ENCODE data around the gene RBKS. TPM values are rescaled to one million over a fixed set of nuclear protein-coding genes. Genes with fewer than 3 reads are reported as not detected.
A peak's percentile ranks its signal among the peaks of the same experiment; 100 is the strongest.

The RBKS gene
- total and polyA plus RNA-seq, 2 of the 13 experiments (the other 11 are each of a cell fraction or from before 2014, with no cell fraction given) = 7.7 to 8.3 TPM

DNA sequence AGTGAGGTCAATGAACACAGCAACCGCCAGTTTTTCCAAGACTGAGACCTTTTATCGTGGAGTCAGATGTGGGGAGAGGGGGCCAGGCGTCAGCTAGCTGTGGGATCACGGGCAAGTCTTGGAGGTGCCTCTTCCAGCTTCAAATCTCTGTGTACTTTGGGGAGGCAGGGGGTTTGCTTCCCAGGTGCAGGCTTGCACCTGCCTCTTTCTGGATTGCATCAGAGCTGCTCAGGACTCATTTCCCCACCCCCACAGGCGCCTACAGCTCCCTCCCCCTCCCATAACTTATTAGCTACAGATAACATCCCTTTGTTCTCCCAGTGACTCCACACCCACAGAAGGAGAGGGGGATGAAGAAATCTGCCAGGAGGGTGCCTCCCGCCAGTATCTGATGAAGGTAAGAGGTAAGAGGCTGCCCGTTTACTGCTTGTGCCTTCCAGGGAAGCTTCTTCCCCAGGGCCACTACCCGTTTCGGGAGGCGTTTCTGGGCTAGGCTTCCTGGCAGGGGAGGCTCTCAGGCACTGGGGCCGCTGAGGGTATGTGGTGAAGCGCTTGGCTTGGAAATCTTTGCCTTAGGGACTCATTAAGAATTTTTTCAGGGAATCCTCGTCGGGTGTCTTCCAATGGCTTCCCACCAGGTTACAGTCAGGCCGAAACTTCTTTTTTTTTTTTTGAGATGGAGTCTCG lies 137.5 kb downstream of the RBKS start (continued):
- TF ChIP-seq ETS1 (CRISPR knock-in tag; IDR thresholded peaks at IDR 0.05) (no peak), PCBP1 (IDR thresholded peaks at IDR 0.05; ENCODE audit: borderline replicate concordance, low read depth, low read length) (no peak), ZNF230 (CRISPR knock-in tag; IDR thresholded peaks at IDR 0.05) (no peak; the same call in 1 of the 2 replicates), ZMYM4 (CRISPR knock-in tag; IDR thresholded peaks at IDR 0.05) (no peak), ZNF205 (CRISPR knock-in tag; IDR thresholded peaks at IDR 0.05) (no peak), ZFY (CRISPR knock-in tag; IDR thresholded peaks at IDR 0.05) (peak; percentile 65), GATAD2A (CRISPR knock-in tag; IDR thresholded peaks at IDR 0.05) (peak; percentile 70), LCORL (IDR thresholded peaks at IDR 0.05) (no peak), LCORL (CRISPR knock-in tag; IDR thresholded peaks at IDR 0.05) (peak; percentile 53; the same call in 1 of the 2 replicates), ZNF350 (CRISPR knock-in tag; IDR thresholded peaks at IDR 0.05; ENCODE audit: borderline replicate concordance, low read depth) (peak; percentile 88), SMARCC2 (IDR thresholded peaks at IDR 0.05) (no peak), FOXP4 (CRISPR knock-in tag; IDR thresholded peaks at IDR 0.05) (0 out of 2 replicates have a peak, but pooled peaks have one; percentile 14), RBFOX2 (IDR thresholded peaks at IDR 0.05; ENCODE audit: low read depth, low read length) (peak; percentile 81), ARID2 (CRISPR knock-in tag; IDR thresholded peaks at IDR 0.05; ENCODE audit: borderline replicate concordance) (no peak), ZNF598 (CRISPR knock-in tag; IDR thresholded peaks at IDR 0.05; ENCODE audit: borderline replicate concordance) (peak; percentile 58), GZF1 (CRISPR knock-in tag; IDR thresholded peaks at IDR 0.05) (no peak), ZNF235 (CRISPR knock-in tag; IDR thresholded peaks at IDR 0.05; ENCODE audit: borderline replicate concordance) (no peak; the same call in 1 of the 2 replicates), SYNCRIP (IDR thresholded peaks at IDR 0.05; ENCODE audit: insufficient read depth, low read depth, low read length) (no peak), JUNB (CRISPR knock-in tag; IDR thresholded peaks at IDR 0.05; ENCODE audit: borderline replicate concordance) (no peak), JUND (CRISPR knock-in tag; IDR thresholded peaks at IDR 0.05) (no peak), ADNP (CRISPR knock-in tag; IDR thresholded peaks at IDR 0.05) (no peak), TCF12 (IDR thresholded peaks at IDR 0.05) (no peak), TCF12 (CRISPR knock-in tag; IDR thresholded peaks at IDR 0.05) (no peak; the same call in 1 of the 2 replicates), MED13 (CRISPR knock-in tag; IDR thresholded peaks at IDR 0.05) (no peak), DNMT1 (CRISPR knock-in tag; IDR thresholded peaks at IDR 0.05) (no peak), NR2C2 (CRISPR knock-in tag; IDR thresholded peaks at IDR 0.05; ENCODE audit: borderline replicate concordance) (peak; percentile 65), ZNF138 (CRISPR knock-in tag; IDR thresholded peaks at IDR 0.05; ENCODE audit: low read depth) (no peak), NFKBIZ (CRISPR knock-in tag; IDR thresholded peaks at IDR 0.05) (no peak), AGO2 (optimal IDR thresholded peaks at IDR 0.05; ENCODE audit: low read depth, low read length) (no peak)
- TF ChIP-seq, protein P1, sequence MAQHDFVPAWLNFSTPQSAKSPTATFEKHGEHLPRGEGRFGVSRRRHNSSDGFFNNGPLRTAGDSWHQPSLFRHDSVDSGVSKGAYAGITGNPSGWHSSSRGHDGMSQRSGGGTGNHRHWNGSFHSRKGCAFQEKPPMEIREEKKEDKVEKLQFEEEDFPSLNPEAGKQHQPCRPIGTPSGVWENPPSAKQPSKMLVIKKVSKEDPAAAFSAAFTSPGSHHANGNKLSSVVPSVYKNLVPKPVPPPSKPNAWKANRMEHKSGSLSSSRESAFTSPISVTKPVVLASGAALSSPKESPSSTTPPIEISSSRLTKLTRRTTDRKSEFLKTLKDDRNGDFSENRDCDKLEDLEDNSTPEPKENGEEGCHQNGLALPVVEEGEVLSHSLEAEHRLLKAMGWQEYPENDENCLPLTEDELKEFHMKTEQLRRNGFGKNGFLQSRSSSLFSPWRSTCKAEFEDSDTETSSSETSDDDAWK (CRISPR knock-in tag; IDR thresholded peaks at IDR 0.05) = no peak

All from HepG2 (cell line).